ENCODE measurements around the gene RARG. TPM values are rescaled to one million over a fixed set of nuclear protein-coding genes. Genes with fewer than 3 reads are reported as not detected.
A peak's percentile ranks its signal among the peaks of the same experiment; 100 is the strongest.

Gene RARG
- total RNA-seq, 1 donor: 6.6 TPM

GRCh38 chr12:53232646-53233461 lies 845 bp upstream of the RARG start:
- Histone ChIP-seq H3K27me3 (ENCODE audit: insufficient read depth, low read length) (no peaks in the 10 kb centered on the region), H3K9me3 (ENCODE audit: low read depth, low read length) (no peaks in the 10 kb centered on the region), H3K4me1 (ENCODE audit: insufficient read depth, low read length) (peaks cover 44% of the 10 kb centered on the region), H3K4me3 (ENCODE audit: low read length) (peak overlapping the region; percentile 1)

GRCh38 chr12:53231671-53231920 lies 413 bp downstream of the RARG start:
- Histone ChIP-seq H3K9me3 (ENCODE audit: low read depth, low read length) (no peaks in the 10 kb centered on the region), H3K4me1 (ENCODE audit: insufficient read depth, low read length) (peaks cover 38% of the 10 kb centered on the region), H3K4me3 (ENCODE audit: low read length) (peak overlapping the region; percentile 35), H3K27me3 (ENCODE audit: insufficient read depth, low read length) (no peaks in the 10 kb centered on the region)

GRCh38 chr12:53230108-53230845 lies 1.7 kb downstream of the RARG start:
- H3K9me3 ChIP-seq (ENCODE audit: low read depth, low read length): no peaks in the 10 kb centered on the region
- H3K27me3 ChIP-seq (ENCODE audit: insufficient read depth, low read length): no peaks in the 10 kb centered on the region
- H3K4me3 ChIP-seq (ENCODE audit: low read length): no peak overlapping the region
- H3K4me1 ChIP-seq (ENCODE audit: insufficient read depth, low read length): peaks cover 26% of the 10 kb centered on the region

GRCh38 chr12:53229454-53229853 lies 2.6 kb downstream of the RARG start:
- H3K4me1 ChIP-seq (ENCODE audit: insufficient read depth, low read length): peaks cover 30% of the 10 kb centered on the region
- H3K9me3 ChIP-seq (ENCODE audit: low read depth, low read length): no peaks in the 10 kb centered on the region
- no peak overlapping the region for H3K4me3 ChIP-seq (ENCODE audit: low read length)
- H3K27me3 ChIP-seq (ENCODE audit: insufficient read depth, low read length): no peaks in the 10 kb centered on the region

- no peak overlapping the region for H3K4me3 ChIP-seq (ENCODE audit: low read length)
- H3K27me3 ChIP-seq (ENCODE audit: insufficient read depth, low read length): no peaks in the 10 kb centered on the region
- H3K9me3 ChIP-seq (ENCODE audit: low read depth, low read length): no peaks in the 10 kb centered on the region
- H3K4me1 ChIP-seq (ENCODE audit: insufficient read depth, low read length): peaks cover 31% of the 10 kb centered on the region
These were observed 4.2 kb downstream of the RARG start for GRCh38 chr12:53227836-53228235.

GRCh38 chr12:53227341-53227740 lies 4.7 kb downstream of the RARG start:
- Histone ChIP-seq H3K27me3 (ENCODE audit: insufficient read depth, low read length) (no peaks in the 10 kb centered on the region), H3K4me3 (ENCODE audit: low read length) (no peak overlapping the region), H3K9me3 (ENCODE audit: low read depth, low read length) (no peaks in the 10 kb centered on the region), H3K4me1 (ENCODE audit: insufficient read depth, low read length) (peaks cover 31% of the 10 kb centered on the region)

- H3K4me1 ChIP-seq (ENCODE audit: insufficient read depth, low read length): peaks cover 34% of the 10 kb centered on the region
- no peak overlapping the region for H3K4me3 ChIP-seq (ENCODE audit: low read length)
- H3K27me3 ChIP-seq (ENCODE audit: insufficient read depth, low read length): no peaks in the 10 kb centered on the region
- H3K9me3 ChIP-seq (ENCODE audit: low read depth, low read length): no peaks in the 10 kb centered on the region
These were observed 5.2 kb downstream of the RARG start for GRCh38 chr12:53226815-53227214.

GRCh38 chr12:53225635-53226424 lies 6.2 kb downstream of the RARG start:
- Histone ChIP-seq H3K4me1 (ENCODE audit: insufficient read depth, low read length) (peaks cover 28% of the 10 kb centered on the region), H3K9me3 (ENCODE audit: low read depth, low read length) (no peaks in the 10 kb centered on the region), H3K27me3 (ENCODE audit: insufficient read depth, low read length) (no peaks in the 10 kb centered on the region), H3K4me3 (ENCODE audit: low read length) (no peak overlapping the region)

- Histone ChIP-seq H3K9me3 (ENCODE audit: low read depth, low read length) (no peaks in the 10 kb centered on the region), H3K27me3 (ENCODE audit: insufficient read depth, low read length) (no peaks in the 10 kb centered on the region), H3K4me1 (ENCODE audit: insufficient read depth, low read length) (peaks cover 28% of the 10 kb centered on the region), H3K4me3 (ENCODE audit: low read length) (no peak overlapping the region)
These were observed 6.9 kb downstream of the RARG start for GRCh38 chr12:53224897-53225634.

- H3K27me3 ChIP-seq (ENCODE audit: insufficient read depth, low read length): no peaks in the 10 kb centered on the region
- no peak overlapping the region for H3K4me3 ChIP-seq (ENCODE audit: low read length)
- no peaks in the 10 kb centered on the region for H3K9me3 ChIP-seq (ENCODE audit: low read depth, low read length)
- H3K4me1 ChIP-seq (ENCODE audit: insufficient read depth, low read length): peaks cover 34% of the 10 kb centered on the region
These were observed 7.7 kb downstream of the RARG start for GRCh38 chr12:53224061-53224896.

GRCh38 chr12:53223389-53224060 lies 8.5 kb downstream of the RARG start:
- no peaks in the 10 kb centered on the region for H3K27me3 ChIP-seq (ENCODE audit: insufficient read depth, low read length)
- peaks cover 40% of the 10 kb centered on the region for H3K4me1 ChIP-seq (ENCODE audit: insufficient read depth, low read length)
- H3K9me3 ChIP-seq (ENCODE audit: low read depth, low read length): no peaks in the 10 kb centered on the region
- no peak overlapping the region for H3K4me3 ChIP-seq (ENCODE audit: low read length)

GRCh38 chr12:53222806-53223261 lies 9.2 kb downstream of the RARG start:
- H3K4me3 ChIP-seq (ENCODE audit: low read length): no peak overlapping the region
- H3K4me1 ChIP-seq (ENCODE audit: insufficient read depth, low read length): peaks cover 47% of the 10 kb centered on the region
- no peaks in the 10 kb centered on the region for H3K27me3 ChIP-seq (ENCODE audit: insufficient read depth, low read length)
- no peaks in the 10 kb centered on the region for H3K9me3 ChIP-seq (ENCODE audit: low read depth, low read length)

- no peak overlapping the region for H3K4me3 ChIP-seq (ENCODE audit: low read length)
- no peaks in the 10 kb centered on the region for H3K9me3 ChIP-seq (ENCODE audit: low read depth, low read length)
- no peaks in the 10 kb centered on the region for H3K27me3 ChIP-seq (ENCODE audit: insufficient read depth, low read length)
- peaks cover 53% of the 10 kb centered on the region for H3K4me1 ChIP-seq (ENCODE audit: insufficient read depth, low read length)
These were observed 9.8 kb downstream of the RARG start for GRCh38 chr12:53222170-53222721.
